ENCODE measurements around the gene HPS6.
A peak's percentile ranks its signal among the peaks of the same experiment; 100 is the strongest.

Gene HPS6

DNA sequence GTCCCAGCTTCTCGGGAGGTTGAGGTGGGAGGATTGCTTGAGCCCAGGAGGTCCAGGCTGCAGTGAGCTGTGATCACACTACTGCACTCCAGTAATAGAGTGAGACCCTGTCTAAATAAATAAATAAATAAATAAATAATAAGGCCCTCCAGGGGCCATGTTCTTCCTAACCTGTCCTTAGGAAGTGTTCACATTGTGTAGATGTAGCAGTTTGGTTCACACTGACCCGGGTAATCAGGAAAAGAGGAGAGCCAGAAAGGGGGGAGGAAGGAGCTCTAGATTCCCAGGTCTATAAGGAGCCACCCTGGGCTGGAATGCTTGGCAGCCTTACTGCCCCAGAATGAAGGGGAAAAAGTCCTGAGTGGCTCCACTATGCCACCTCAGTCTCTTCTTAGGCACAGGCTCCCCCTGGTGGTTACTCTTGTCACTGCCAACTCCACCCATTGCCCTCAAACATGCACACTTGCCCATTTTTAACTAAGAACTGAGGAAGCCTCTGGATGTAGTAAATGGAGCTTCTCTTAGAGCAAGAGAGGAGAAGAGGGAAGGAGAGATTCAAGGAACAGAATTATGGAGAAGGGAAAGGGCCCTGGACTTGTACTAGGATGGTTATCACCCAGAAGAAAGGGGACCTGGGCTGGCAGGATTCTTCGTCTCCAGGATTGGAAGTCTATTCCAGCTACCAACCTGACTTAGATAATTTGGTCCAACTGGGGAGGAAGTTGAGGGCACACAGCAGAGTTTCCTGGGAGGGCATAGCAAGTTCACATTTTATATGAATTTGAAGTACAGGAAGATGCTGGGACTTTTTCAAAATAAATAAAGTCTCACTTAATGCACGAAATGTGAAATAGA is 7.8 kb downstream of the HPS6 start:
- peak; percentile 10 to 74 for DNase-seq

- no peak for DNase-seq
Observed at GRCh38 chr10:102083541-102083940, 18.4 kb downstream of the HPS6 start.

- DNase-seq: no peak
Observed at GRCh38 chr10:102085336-102085735, 20.2 kb downstream of the HPS6 start.

GRCh38 chr10:102086196-102086595 is 21.0 kb downstream of the HPS6 start:
- DNase-seq: no peak

DNA sequence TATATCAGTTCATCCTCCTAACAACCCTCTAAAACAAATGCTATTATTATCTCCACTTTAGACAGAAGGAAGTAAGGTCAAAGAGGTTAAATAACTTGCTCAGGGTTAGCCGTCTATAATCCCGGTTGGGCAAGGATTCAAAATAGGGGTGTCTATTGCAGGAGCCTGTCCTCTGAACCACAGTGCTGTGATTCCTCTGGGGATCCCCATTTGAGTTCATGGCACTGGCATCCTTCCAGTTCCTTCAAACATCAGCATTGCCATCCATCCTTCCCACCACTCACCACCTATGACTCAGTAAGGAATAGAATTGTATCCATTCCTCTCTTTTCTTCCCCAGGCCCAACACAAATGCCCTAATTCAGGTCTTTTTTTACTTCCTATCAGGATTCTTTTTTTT is 25.6 kb downstream of the HPS6 start:
- no peak for DNase-seq

- DNase-seq: no peak
Observed at GRCh38 chr10:102096449-102096848, 31.3 kb downstream of the HPS6 start.

DNA sequence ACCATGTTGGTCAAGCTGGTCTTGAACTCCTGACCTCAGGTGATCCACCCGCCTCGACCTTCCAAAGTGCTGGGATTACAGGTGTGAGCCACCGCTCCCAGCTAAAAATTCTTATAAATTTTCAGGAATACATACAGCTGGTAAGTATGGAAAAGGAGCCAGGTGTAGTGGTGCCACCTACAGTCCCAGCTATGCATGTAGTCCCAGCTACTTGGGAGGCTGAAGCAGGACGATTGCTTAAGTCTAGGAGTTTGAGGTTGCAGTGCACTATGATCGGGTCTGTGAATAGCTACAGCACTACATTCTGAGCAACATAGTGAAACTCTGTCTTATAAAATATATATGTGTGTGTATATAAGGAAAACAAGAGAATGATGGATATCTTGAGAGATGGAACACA is 36.0 kb downstream of the HPS6 start:
- DNase-seq: no peak

DNA sequence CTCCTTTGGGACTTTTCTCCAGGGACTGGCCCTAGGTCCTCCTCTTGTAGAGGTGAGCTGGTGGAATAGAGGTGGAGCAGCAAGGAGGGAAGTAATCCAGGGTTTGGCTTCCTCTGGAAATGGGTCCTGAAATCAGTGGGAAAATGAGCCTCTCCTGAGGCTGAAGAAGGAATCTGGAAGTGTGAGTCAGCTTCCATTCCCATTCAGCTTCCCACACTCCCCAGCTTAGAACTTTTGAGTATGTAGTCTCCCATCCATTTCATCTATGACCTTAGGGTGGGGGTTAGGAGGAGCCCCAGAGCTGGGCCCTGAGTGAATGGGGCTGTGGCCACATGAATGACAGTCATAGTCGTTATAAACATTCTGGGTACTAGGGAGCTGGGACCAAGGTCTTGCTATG is 37.3 kb downstream of the HPS6 start:
- no peak for DNase-seq

- no peak for DNase-seq
Observed at GRCh38 chr10:102106998-102107397, 41.8 kb downstream of the HPS6 start.

- no peak for DNase-seq
Observed at GRCh38 chr10:102109166-102110116, 44.3 kb downstream of the HPS6 start.

- DNase-seq: no peak
Observed at GRCh38 chr10:102111276-102111675, 46.1 kb downstream of the HPS6 start.

DNA sequence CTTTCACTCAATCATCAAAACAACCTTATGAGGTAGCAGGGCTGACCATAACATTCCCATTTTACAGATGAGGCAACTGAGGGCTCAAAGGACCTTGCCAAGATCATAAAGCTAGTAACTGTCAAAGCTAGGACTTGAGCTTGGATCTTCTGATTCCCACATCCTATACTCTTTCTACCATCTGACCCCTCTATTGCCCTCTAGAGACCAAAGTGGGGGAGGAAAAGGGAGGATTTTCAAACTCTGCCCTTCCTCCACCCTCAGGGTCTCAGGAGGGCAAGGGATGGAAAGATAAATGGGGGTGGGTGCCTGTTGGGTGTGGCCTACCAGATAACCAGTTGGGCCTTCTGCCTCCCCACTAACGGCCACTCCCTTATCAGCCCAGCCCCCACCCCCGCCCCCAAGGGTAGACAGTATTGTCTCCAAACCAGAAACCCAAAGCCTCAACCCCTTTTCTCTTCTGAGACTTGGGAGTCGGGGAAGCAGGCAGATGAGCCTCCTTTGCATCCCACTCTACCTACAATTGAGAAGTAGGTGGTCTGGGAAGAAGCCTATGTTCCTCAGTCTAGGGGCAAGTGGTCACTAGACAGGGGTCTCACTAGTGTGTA is 47.2 kb downstream of the HPS6 start:
- no peak for DNase-seq

- no peak for DNase-seq
Observed at GRCh38 chr10:102113261-102113955, 48.3 kb downstream of the HPS6 start.

DNA sequence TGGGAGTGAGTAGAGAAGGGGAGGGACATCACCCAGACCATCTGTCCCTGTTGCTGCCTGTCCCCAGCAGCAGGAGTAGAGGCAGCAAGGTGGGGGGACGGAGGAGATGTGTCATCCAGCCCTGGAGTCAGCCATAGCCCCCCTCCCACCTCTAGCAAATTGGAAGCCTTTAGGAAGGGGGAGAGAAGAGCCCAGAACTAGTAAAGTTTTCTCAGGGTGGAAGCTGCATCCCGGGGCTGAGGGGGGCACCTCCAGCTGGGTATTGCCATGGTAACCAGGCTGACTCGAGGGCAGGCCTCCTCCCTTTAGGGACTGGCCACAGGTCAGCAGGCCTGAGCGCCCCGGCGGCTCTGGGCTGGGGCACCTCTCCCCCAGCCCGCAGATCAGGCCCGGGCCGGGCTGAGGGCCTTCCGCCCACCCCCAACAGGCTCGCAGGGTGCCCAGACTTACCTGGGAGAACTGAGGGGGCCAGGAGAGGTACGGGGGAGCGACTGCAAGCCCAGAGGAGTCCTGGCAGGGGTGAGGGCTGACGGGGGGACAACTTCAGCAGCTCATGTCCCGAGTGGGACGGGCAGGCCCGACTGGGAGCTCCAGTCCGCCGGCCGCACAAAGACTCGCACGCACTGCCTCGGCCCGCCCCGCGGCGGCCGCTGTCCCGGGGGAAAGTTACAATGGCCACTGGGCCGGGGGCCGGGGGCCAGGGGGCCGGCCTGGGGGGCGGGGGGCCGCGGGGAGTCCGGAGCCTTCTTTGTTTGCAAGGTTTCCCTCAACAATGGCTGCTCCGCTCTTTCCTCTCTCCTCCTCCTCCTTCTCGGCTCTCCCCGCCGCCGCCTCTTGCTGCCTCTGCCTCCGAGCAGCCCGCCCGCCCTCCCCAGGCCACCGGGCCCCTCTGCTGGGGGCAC is 49.1 kb downstream of the HPS6 start:
- DNase-seq: no peak

DNA sequence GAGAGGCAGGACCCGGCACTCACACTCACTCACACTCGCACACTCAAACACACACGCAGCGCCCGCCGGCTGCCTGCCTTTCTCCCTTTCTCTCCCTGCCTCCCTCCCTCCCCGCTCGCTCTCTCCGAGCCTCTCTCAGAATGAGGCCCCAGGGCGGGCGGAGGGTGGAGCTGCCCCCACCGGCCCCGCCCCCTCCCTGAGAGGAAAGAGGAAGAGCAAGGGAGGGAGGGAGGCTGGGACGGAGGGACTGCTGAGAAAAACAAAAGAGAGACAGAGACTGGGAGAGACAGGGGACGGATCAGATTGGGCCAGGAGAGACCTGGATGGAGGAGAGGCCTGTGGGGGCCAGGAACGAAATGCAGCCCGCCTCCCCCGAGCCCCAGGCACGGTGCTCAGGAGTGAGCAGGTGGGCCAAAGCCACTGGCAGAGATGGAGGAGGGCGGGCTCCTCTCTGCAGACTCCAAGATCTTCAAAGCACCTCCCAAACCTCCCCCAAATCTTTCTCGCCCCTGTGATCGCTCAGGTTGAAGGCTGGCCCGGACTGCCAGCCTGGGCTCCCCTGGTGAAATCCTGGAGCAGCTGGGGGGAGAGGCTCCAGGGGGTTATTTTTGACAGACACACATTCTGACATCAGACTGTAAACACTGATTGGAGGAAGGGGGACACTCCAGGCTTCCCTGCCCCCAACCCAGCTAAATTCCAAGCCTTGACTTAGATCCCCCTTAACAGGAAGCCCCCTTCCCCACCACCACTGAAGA is 49.9 kb downstream of the HPS6 start:
- DNase-seq: peak; percentile 20 to 66

DNA sequence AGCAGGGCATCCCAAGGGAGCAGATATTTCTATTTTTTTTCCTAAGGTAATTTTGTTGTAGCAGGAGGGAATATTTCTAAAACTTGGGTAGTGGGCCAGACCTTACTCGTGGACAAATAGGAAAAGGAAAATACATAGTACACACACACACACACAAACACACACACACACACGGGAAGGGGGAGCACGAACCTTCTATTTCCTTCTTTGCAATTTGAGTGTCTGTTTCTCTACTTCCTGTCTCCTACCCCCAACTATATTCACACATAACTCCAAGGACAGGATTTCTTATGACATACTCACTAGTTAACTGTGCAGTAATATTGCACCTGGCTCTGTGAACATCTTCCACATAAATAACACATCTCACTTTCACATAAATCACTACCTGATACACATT is 50.6 kb downstream of the HPS6 start:
- DNase-seq: no peak

GRCh38 chr10:102116656-102117055 is 51.5 kb downstream of the HPS6 start:
- no peak for DNase-seq

All from NCI-H446 (cell line).